ENCODE measurements around the gene HSPA6.
"Not testable (repeated sequence)": the region's sequence is repeated elsewhere in the genome, so short reads cannot be mapped to it uniquely, and the experiment has no call there.

The HSPA6 gene

DNA sequence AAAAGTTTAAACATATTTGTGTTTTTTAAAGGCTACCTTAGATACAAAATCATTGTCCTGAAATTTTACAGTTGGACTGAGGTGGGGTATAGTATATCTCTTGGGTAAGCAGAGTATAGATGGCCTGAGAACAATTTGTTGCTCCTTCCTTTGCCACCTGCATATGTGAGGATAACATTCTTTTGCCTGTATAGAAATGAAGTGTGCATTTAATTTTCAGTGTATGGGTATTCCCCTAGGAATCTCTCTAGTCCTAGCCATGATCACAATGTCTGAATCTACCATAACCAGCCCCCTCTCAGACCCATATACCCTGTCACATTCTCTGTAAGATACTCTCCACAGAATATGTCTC lies 21.0 kb upstream of the HSPA6 start:
- DNase-seq (ENCODE audit: low spot score) = no peak

DNA sequence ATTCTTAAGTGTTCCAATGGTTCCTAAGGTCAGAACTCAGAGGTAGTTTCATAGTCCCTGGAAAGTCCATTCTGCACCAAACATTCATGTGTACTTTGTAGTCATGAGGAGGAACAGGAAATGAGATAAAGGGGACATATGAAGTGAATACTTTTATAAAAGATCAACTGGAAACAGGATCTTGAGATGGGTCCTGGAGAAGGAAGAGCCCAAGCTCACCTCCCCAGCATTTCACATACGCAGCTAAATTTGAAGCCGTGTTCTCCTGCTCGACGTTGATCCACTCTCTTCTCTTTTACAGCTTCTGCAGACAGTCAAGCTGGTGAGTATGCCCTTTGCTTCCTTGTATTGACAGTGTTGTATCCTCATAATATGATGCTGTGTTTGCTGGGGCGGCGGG lies 18.7 kb upstream of the HSPA6 start:
- DNase-seq (ENCODE audit: low spot score) = no peak

DNA sequence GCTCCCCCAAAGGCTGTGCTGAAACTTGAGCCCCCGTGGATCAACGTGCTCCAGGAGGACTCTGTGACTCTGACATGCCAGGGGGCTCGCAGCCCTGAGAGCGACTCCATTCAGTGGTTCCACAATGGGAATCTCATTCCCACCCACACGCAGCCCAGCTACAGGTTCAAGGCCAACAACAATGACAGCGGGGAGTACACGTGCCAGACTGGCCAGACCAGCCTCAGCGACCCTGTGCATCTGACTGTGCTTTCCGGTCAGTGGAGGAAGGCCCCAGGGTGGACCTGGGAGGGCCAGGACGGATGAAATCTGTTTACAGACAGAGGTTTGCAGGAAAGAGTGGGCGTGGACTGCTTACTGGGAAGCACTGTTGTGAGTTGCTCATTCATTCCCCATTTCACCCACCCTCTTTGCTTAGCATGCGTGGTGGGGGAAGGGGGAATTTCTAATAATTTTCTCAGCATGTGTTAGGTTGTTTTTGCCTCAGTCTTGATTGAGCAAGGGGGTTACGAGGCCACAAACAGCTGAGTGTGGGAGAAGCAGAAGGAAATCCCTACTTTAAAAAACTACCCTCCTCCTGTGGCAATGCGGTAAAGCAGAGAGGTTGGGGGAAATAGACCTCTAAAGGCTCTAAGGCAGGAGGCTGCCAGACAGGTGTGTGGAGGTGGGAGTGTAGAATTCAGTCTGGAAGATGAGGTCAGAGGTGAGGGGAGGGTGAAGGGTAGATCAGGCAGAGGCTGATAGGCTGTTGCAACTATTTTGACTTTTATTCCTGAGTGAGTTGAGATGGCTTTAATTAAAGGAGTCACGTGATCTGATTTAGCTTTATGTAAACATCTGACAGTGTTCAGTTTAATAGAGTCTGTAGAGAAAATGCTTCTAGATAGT lies 17.8 kb upstream of the HSPA6 start:
- DNase-seq (ENCODE audit: low spot score) = no peak

DNA sequence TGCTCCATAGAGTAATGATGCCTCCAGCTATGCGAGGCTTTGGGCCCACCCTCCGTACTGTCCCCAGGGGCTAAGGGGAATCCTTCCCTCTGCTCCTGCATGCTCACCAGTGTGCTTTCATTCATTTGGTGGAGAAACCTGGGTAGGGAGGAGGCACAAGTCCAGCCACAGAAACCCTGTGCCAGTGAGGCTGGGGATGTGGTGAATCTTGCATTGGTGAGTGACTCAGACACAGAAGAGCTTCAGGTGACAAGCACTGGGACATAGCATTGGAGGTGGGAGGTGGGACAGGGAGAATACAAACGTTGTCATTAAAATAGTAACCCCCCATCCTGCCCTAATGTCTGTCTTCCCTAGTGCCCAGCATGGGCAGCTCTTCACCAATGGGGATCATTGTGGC lies 13.9 kb upstream of the HSPA6 start:
- DNase-seq (ENCODE audit: low spot score) = no peak

DNA sequence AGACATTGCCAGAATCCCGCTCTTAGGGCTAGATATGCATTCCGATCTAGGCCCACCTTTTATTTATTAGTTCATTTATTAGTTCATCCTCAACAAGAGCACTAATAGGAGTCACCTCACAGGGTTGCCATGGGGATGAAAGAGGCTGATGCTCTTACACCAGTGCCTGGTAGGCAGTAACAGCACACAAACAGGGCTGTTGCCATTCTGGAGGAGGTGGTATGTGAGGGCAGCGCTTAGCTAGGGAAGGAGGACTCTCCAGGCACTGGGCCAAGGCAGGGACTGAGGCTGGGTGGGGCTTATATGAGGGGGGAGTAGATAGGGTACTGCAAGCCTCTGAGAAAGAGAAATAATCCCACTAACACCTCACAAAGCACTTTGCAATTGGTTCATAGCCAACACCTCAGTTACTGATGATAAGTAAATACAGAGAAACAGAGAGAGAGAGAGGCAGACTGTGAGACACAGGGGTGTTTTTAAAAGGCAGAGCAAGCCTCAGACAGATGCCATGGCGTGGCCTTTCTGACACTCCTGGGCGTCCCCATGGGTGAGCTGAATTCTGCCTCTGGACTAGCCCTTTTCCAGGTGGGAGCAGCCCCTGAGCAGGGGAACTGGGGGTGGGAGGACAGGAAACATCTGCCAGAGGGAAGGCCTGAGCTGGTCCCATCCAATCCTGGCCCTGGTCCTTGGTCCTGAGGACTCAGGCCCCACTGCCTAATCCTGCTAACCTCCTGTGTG lies 13.2 kb upstream of the HSPA6 start:
- no peak for DNase-seq (ENCODE audit: low spot score)

DNA sequence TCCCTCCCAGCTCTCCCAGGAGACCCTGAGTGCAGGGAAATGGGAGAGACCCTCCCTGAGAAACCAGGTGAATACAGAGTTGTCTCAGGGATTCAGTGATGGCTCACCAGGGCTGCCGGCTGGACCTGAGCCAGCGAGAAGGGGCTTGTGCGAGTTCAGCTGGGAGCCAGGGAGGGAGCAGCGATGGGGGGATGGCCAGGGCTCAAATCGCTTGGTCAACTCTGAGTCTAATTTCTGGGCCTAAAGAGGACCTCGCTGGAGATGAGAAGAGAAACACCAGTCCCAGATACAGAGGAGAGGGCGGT lies 12.6 kb upstream of the HSPA6 start:
- no peak for DNase-seq (ENCODE audit: low spot score)

DNA sequence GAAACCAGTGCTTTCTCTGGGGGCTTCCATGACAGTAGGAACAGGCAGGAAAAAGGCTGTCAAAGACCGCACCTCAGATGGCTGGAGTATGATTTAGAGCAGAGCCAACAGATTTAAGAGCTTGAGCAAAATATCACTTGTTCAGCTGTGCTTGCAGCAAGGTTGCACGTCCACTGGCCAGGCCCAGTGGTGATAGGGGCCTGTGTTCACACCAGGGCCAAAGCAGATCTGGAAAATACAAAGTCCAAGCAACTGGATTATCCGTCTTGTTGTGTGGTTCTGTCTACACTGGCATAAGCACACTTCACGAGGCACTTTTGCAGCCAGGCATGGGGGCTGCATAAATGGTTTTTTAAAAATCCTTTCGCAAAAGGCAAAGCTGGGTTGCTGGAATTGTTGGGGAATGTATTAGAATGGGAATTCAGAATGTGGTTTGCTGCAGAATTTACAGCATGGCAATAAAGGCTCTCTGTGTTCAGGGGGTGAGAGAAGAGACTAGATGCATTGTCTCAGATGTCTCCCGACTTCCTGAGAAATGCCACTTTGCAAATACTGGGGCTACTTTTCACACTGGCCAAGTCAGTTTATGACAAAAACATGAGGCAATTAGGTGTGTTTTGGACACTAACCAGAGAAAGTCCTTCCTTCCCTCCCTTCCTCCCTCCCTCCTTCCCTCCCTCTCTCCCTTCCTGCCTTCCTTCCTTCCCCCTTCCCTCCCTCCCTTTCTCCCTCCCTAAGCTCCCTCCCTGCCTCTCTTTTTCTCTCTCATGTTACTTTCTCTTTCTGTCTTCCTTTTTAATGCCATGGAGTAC lies 11.5 kb upstream of the HSPA6 start:
- not testable (repeated sequence) for DNase-seq (ENCODE audit: low spot score)

DNA sequence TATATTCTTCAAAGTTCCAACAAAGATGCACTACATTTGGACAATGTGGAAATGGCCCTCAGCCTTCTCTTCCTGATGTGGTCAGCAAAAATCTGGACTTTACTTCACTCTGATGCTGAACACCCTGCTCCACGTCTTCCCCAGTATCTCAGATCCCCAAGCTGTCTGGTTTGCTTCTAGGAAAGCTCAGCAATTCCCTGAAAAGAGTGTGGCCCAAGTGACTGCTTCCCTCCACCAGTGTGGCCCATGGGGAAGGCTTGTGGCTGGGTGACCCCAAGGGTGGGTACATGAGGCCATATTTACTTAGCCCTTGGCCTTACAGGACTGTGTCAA lies 10.9 kb upstream of the HSPA6 start:
- DNase-seq (ENCODE audit: low spot score) = not testable (repeated sequence)

DNA sequence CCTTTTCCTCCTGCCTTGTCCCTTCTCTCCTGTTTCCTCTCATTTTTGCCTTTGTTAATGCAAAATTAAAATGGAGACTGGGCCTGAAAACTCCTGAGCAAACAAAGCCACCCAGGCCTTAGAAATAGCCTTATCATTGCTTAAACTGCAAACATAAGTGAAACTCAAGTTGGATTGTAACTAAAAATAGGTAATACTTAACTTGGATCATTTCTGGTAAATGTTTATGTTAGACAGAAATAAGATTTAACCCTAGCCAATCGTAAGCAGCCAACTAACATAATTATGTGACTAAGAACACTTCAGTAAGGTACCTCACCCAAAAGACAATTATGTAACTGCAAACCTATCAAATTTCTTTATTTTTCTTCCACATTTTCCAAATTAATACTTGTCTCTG lies 10.4 kb upstream of the HSPA6 start:
- DNase-seq (ENCODE audit: low spot score) = not testable (repeated sequence)

DNA sequence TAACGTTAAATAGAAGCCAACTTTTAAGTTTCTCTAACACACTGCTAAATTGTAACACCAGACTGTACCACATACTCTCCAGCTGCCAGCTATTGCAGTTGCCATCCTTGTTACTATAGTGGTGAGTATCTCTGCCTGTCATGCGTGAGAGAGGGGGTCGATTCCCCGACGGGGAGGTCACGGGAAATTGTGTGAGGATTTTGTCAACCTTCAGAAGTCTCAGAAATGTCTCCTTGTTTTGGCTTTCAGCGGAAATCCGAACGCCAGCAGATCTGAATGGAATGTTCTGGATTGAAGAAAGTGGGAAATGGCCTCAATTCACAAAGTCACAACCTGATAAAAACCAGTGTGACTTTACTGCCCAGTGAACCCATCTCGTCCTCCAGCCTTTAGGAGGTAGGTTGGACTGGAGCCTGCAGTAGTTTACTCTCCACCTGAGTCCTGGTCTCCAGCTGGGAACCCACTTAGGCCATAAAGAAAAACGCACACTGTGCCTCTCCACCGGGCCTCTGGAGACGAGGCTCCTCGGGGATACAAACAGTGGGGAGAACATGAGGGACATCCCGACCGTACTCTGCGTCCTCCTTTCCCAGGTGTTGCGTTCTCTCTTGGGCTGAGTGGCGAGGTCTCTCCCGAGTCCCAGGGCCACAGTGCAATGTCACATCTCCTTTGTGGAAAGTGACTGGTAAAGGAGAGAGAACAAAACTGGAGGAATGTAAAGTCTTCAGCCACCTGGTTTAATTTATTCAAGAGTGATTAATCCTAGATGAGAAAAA lies 1.1 kb upstream of the HSPA6 start:
- not testable (repeated sequence) for DNase-seq (ENCODE audit: low spot score)

DNA sequence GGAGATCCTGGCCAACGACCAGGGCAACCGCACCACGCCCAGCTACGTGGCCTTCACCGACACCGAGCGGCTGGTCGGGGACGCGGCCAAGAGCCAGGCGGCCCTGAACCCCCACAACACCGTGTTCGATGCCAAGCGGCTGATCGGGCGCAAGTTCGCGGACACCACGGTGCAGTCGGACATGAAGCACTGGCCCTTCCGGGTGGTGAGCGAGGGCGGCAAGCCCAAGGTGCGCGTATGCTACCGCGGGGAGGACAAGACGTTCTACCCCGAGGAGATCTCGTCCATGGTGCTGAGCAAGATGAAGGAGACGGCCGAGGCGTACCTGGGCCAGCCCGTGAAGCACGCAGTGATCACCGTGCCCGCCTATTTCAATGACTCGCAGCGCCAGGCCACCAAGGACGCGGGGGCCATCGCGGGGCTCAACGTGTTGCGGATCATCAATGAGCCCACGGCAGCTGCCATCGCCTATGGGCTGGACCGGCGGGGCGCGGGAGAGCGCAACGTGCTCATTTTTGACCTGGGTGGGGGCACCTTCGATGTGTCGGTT lies 477 bp downstream of the HSPA6 start:
- DNase-seq (ENCODE audit: low spot score) = not testable (repeated sequence)

DNA sequence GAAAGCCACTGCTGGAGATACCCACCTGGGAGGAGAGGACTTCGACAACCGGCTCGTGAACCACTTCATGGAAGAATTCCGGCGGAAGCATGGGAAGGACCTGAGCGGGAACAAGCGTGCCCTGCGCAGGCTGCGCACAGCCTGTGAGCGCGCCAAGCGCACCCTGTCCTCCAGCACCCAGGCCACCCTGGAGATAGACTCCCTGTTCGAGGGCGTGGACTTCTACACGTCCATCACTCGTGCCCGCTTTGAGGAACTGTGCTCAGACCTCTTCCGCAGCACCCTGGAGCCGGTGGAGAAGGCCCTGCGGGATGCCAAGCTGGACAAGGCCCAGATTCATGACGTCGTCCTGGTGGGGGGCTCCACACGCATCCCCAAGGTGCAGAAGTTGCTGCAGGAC lies 981 bp downstream of the HSPA6 start:
- DNase-seq (ENCODE audit: low spot score) = not testable (repeated sequence)

DNA sequence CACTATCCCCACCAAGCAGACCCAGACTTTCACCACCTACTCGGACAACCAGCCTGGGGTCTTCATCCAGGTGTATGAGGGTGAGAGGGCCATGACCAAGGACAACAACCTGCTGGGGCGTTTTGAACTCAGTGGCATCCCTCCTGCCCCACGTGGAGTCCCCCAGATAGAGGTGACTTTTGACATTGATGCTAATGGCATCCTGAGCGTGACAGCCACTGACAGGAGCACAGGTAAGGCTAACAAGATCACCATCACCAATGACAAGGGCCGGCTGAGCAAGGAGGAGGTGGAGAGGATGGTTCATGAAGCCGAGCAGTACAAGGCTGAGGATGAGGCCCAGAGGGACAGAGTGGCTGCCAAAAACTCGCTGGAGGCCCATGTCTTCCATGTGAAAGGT lies 1.6 kb downstream of the HSPA6 start:
- not testable (repeated sequence) for DNase-seq (ENCODE audit: low spot score)

DNA sequence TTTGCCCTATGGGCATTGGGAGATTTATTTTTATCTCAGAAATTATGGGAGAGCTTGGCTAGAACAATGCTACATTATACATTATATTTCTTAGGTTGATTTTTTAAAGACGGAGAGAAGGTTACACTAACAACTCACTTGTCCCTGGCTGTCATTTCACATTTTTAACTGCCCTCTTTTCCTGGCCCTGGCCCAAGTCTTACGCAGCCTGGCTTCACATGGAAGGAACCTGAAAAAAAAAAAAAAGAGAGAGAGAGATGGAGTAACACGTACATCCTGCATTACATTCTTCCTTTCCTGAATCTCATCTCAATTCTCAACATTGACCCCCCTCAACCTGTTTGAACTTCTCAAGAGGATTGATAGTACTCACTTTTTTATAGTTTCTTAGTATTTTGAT lies 4.2 kb downstream of the HSPA6 start:
- DNase-seq (ENCODE audit: low spot score) = not testable (repeated sequence)

DNA sequence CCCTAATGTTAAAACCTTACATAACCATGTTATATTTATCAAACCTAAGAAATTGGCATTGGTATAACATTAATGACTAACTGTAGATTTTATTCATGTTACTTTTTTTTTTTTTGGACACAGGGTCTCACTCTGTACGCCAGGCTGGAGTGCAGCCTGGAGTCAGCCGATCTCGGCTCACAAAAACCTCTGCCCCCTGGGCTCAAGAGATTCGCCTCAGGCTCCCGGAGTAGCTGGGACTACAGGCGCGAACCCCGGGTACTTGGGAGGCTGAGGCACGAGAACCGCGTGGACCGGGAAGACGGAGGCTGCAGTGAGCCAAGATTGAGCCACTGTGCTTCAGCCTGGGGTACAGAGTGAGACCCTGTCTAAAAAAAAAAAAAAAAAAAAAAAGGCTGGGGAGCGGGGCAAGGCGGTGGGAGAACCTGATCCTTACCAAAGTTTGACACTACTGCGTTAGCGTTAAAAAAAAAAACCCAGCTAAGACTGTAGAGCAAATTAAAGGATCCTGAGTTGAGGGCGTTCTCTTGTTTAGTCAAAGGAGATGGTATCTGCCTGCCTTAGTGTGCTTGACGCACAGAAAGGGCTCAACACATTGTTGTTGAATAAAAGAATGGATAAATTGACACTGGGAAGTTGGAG lies 5.2 kb downstream of the HSPA6 start:
- not testable (repeated sequence) for DNase-seq (ENCODE audit: low spot score)

DNA sequence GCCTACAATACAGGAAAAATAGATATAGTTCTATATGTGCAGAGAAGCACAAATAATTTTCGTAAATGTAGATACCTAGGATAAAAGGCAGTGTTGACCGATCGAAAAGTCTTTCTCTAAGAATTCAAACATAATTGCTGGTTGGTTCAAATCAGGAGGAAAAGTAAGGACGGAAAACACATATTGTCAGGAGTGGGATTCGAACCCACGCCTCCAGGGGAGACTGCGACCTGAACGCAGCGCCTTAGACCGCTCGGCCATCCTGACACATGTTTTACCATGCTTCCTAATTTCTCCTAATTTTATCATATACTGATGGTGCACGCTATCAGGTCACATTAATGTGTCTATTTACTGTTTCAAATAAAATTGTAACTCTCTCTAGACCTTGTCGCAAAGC lies 5.8 kb downstream of the HSPA6 start:
- DNase-seq (ENCODE audit: low spot score) = peak; percentile 81

DNA sequence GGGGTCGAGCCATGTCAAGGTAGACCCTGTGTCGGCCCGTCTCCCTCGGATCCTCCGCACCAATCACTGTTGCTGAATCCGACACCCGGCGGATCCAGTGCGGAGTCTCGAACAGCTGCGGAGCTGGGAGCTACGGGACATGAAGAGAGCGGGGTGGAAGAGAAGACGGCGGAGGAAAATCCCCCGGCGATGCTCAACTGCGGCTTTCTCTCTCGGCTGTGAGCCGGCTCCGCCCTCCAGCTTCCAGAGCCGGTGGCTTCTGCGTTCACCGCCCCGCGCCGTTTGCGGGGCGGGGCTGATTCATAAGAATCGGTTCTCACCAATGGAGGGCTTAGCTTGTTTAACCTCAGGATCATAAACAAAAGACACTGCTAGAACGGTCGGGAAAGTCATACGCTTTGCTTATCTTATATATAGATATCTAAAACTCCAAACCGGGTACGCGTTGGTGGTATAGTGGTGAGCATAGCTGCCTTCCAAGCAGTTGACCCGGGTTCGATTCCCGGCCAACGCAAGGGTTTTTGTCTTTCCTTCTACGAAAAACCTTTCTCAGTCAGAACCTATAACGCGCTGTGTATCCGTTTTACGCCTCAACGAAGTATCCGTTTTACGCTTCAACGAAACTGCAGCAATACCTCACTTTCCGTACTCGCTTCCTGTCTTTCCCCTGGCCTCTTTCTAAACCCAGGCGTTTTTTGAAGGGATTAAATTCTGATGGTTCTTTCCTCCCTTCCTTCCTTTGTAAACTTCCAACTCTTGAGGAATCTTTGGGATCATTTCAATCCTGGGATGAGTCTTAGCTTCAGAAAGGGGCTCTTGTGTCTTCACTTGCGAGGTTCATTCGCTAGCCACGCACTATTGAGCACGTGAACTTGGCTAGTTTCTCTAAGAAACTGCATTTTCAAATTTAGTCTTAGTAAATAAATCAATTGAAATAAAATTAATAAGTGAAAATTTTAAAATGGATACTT lies 6.6 kb downstream of the HSPA6 start:
- peak; percentile 96 for DNase-seq (ENCODE audit: low spot score)

DNA sequence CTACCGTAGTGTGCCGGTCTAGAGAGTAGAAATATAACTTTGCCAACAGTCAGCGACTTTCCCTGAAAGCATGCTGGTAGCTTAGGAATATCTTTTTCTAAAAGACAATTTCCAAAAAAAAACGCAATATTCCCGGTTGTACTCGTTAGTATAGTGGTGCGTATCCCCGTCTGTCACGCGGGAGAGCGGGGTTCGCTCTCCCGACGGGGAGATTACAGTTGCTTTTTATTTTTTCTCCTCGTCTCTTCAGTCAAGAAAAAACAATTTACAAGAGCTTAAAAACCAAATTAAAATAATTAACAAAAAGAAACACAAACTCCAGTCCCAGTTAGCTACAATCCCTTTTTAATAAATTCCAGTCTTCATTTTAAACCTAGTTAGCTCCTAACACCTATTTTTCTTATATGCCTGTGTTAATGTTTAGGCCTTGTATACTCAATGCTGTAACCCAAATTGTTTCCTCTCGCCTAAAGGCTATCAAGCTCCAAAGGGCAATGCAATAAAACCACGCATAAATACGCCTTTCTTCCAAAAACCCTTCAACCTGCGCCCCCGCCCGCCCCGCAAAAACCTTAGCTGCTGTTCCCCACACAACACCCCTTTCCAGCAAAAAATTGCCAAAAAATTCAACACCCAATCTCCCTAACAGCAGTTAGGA lies 7.8 kb downstream of the HSPA6 start:
- no peak for DNase-seq (ENCODE audit: low spot score)
